T-helper 22 cell (primary cell): ENCODE results near the gene FAM13A.

ENCODE experiments used
- DNase-seq: peaks from one replicate; pipeline ENCODE4 v3.0.0-alpha.2; 2020; ENCODE audit warnings: low read depth

Gene FAM13A

DNA sequence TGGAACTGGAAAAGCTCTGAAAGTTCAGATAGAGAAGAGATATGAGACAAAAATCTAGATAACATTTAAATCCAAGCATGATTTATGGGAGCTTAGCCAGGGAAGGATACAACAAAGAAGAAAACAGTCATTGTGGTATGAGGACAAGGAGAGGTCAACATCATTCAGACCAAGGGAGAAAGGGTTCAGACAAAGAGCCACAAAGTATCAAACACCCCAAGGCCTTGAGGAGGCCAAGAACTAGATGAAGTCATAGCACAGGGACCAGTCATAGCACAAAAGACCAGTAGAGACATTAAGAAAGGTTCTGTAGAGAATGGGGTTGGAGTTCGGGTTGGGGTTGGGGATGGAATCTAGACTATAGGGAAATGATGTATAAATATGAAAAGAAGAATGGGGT, 282.0 kb downstream of the FAM13A start:
- no peak for DNase-seq

- no peak for DNase-seq
Measured at GRCh38 chr4:88771883-88772450, 285.0 kb downstream of the FAM13A start.

- no peak for DNase-seq
Measured at GRCh38 chr4:88765729-88766128, 291.3 kb downstream of the FAM13A start.

GRCh38 chr4:88763075-88763474, 293.9 kb downstream of the FAM13A start:
- DNase-seq = no peak

DNA sequence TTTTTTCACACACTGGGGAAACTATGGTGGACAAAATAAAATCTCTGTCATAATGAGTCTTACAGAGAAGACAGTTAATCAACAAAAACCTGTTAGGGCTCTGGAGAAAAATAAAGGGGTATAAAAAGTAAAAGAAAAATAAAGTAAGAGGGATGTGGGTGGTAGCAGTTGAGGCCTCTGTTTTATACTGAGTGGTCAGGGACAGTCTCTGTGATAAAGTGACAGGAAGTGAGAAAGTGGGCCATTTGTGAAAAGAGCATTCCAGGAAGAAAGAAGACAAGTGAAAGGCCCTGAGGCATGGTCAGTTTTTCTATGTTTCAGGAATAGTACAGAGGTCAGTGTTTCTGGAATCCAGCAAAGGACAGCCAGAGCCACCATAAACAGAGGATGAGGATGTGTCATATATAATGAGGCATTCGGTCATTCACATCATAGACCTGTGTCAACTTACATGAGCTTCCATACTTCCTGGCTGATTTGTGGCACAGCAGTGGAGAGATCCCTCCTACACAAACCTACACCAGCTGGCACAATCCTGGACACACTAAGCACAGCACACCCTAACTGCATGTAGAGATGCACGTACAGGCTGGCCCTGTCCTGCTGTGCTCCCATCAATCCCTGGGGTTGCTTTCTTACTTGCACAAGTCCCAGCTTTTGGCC, 295.0 kb downstream of the FAM13A start:
- DNase-seq = no peak

DNA sequence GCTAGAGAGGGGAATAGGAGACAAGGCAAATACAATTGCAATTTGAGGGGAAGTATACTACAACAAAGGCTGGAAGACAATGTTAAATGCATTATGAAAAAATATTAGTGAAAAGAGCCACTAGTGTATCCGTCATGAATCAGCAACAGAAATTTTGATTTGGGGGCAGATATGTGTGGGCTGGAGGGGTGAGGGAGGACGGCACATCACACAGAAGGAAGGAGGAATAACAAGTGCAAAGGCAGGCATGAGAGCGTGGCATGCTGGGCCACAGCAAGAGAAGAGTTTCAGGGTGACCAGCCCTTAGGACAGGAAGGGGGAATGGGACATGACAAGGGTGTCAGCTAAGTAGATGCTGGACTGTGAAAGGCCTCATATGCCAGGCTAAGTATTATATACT, 295.6 kb downstream of the FAM13A start:
- no peak for DNase-seq

GRCh38 chr4:88759895-88760290, 297.1 kb downstream of the FAM13A start:
- DNase-seq = no peak

GRCh38 chr4:88759039-88759894, 297.7 kb downstream of the FAM13A start:
- DNase-seq = no peak

- no peak for DNase-seq
Measured at GRCh38 chr4:88758264-88758663, 298.7 kb downstream of the FAM13A start.

GRCh38 chr4:88757776-88758175, 299.2 kb downstream of the FAM13A start:
- no peak for DNase-seq

- DNase-seq = no peak
Measured at GRCh38 chr4:88757067-88757466, 299.9 kb downstream of the FAM13A start.

DNA sequence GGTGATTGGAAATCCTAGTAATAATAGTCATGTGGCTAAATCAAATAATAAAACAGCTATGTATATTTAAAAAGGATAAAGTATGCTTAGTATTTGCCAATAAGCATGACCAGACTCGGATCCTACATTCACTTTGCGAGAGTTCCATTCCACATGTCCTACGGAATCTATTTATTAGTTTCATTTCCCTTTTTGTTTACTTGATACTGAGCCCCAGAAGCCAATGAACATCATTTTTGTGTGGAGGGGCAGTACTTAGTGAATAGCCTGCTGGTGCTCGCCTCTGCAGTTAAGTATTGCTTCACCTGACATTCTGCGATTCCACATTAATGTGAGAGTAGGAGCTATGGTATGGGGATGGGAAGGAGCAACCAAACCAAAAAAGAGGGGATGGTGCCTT, 300.8 kb downstream of the FAM13A start:
- DNase-seq = no peak

GRCh38 chr4:88755454-88755853, 301.5 kb downstream of the FAM13A start:
- no peak for DNase-seq

DNA sequence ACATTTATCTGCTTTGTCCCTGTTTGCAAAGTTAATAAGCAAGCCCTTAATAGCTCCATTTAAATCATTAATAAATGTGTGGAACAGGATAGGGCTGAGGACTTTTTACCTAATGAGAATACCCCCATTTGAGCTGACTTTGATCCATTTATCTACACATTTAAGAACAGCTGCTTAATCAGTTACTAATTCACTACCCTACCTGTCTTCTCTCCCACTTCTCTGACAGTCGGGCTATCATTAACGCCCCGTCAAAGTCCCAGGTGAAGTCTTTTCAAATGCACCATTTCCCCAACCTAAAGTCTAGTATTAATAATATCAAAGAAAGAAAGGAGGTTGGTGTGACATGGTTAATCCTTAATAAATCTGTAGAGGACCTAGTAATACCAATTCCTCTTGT, 302.2 kb downstream of the FAM13A start:
- DNase-seq = no peak

GRCh38 chr4:88753658-88754571, 303.1 kb downstream of the FAM13A start:
- no peak for DNase-seq

GRCh38 chr4:88752754-88753153, 304.2 kb downstream of the FAM13A start:
- DNase-seq = no peak

DNA sequence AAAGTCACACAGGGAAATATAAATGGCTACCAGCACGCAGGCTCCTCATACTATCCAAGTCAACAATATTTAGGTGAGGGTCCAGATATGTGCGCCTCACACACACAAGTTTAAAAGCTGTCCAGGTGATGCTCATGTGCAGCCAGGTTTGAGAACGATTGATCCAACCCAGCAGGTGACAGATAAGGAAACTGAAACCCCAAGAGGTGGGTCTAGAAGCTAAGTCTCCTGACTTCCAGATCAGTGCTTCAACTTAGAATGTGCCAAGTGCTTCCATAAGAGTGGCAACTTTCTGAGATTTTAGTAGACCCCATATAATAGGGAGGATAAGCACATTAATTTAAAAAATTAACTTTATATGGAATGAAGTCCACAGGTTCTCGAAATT, 304.9 kb downstream of the FAM13A start:
- no peak for DNase-seq

- DNase-seq = no peak
Measured at GRCh38 chr4:88751258-88752075, 305.5 kb downstream of the FAM13A start.

DNA sequence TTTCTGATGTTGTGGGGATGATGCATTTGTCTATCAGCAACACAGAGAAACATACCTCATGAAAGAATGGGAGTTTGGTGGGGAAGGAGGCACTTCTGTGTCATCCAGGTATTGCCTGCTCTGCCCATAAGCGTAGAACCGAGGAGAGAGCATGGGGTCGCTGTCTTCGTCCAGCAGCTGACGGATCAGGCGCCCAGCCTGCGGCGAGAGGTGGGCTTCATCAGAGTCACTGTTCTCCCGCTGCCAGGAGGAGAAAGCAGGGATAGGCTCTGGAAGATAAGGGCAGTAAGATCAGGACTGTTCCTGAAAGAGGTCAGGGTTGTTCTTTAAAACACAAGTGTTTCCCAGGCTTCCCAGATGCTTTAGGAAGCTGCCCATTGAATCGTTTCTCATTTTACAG, 306.6 kb downstream of the FAM13A start:
- DNase-seq = no peak

DNA sequence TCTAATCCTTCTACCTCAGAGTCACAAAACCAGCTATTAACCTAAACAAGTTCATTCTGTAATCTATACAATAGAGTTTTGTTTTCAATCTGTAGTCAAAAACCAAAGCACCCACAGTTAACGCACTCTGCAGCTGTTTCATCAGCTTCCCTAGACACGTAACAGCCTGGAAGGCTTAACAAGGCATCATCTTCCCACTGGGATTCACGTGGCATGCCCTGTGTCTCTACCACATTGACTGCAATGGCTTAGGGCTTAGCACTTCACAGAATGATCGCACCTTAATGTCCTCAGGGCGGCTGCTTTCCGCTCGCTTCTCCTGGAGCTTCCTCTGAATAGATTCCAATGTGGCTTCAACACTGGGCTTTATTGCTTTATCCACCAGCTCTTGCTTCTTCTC, 309.6 kb downstream of the FAM13A start:
- DNase-seq = no peak

GRCh38 chr4:88746206-88746605, 310.8 kb downstream of the FAM13A start:
- DNase-seq = no peak
